Progenitor cell of endocrine pancreas (in vitro differentiated cells): ENCODE measurements around the gene TMCC3. TPM values are rescaled to one million over a fixed set of nuclear protein-coding genes. Genes with fewer than 3 reads are reported as not detected.

Experiments
- DNase-seq: peaks from one replicate; pipeline ENCODE4 v3.0.0; 2021; ENCODE audit warnings: low spot score; ENCODE audit not compliant: unreplicated experiment
- H3K27ac Mint-ChIP-seq: 2 replicates; pipeline ENCODE4 v1.8.0; 2021; ENCODE audit warnings: mild to moderate bottlenecking, moderate library complexity, mixed read lengths
- H3K27me3 Mint-ChIP-seq: 2 replicates; pipeline ENCODE4 v1.8.0; 2021; ENCODE audit warnings: mixed read lengths
- H3K36me3 Mint-ChIP-seq: 2 replicates; pipeline ENCODE4 v1.8.0; 2022; ENCODE audit warnings: mixed read lengths; ENCODE audit not compliant: insufficient read depth
- H3K4me1 Mint-ChIP-seq: 2 replicates; pipeline ENCODE4 v1.8.0; 2021; ENCODE audit warnings: low read depth, mixed read lengths
- H3K4me3 Mint-ChIP-seq: 2 replicates; pipeline ENCODE4 v1.8.0; 2021; ENCODE audit warnings: low read depth, mild to moderate bottlenecking, moderate library complexity, mixed read lengths
- H3K9me3 Mint-ChIP-seq: 2 replicates; pipeline ENCODE4 v1.8.0; 2021; ENCODE audit warnings: low read depth, mixed read lengths
- CTCF ChIP-seq: fragments of 200-600 bp; sonication (generic); IDR thresholded peaks from one replicate; pipeline ENCODE4 v1.5.0; 2021; ENCODE audit warnings: antibody characterized with exemption, mild to moderate bottlenecking; ENCODE audit not compliant: unreplicated experiment
- total RNA-seq: library from RNA; stranded (reverse); gene quantifications from 2 replicates; pipeline ENCODE4 v1.2.1, GENCODE V29; 2021

TMCC3 gene
- total RNA-seq, 1 donor from 2014 or later, result 15.9 TPM

GRCh38 chr12:94558612-94559011, 91.7 kb downstream of the TMCC3 start:
- Mint-ChIP-seq H3K4me1 (peaks cover 2% of the 10 kb centered on the region), H3K27ac (no peak overlapping the region), H3K9me3 (peaks cover 4% of the 10 kb centered on the region), H3K36me3 (no peaks in the 10 kb centered on the region), H3K4me3 (no peak overlapping the region), H3K27me3 (peaks cover 22% of the 10 kb centered on the region)
- DNase-seq, result no peak
- no peak for TF ChIP-seq CTCF

DNA sequence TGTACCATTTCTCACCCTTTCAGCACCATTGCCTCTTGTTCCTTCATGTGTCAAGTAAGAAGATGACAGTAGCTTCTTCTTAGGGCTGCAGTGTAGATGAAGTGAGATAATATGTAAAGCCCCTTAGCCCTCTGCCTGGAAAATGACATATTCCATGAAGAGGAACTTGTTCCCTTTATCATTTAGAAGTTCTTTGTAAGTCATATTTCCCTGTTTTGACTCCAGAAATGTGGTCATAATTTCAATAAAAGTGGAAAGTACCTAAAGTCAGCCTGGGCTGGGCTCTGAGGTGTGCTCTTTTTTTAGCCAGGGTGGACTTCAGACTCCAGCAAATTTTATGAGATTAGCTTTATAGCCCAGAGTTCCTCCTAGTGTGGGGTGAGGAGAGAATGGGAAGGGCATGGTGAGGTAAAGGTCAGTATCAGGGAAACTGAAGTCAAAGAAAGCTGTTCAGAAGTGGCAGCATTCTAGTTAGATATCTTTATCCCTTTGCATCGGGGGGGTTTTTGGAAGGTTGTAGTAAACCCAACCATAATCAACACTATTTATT, 92.5 kb downstream of the TMCC3 start:
- Mint-ChIP-seq H3K9me3 (peaks cover 4% of the 10 kb centered on the region), H3K4me3 (no peak overlapping the region), H3K36me3 (no peaks in the 10 kb centered on the region), H3K27me3 (peaks cover 22% of the 10 kb centered on the region), H3K4me1 (peaks cover 2% of the 10 kb centered on the region), H3K27ac (no peak overlapping the region)
- no peak for TF ChIP-seq CTCF
- no peak for DNase-seq

DNA sequence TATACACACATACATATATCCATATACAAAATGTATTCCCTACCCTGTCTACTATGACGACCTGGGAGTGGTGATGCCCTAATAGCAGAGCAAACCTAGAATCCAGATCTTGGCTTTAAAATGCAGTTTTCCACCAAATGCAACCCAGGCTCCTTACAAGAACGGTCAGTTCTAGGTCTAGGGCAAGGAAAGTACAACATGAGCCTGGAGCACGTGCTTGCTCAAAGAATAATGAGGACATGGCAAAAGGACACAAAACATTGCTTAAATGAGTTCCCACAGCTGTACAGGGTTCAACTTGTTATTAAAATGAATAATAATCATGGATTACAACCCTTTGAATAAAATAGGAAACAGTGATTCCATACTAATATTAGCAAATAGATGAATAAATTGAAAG, 94.7 kb downstream of the TMCC3 start:
- Mint-ChIP-seq H3K27ac (no peak overlapping the region), H3K36me3 (no peaks in the 10 kb centered on the region), H3K4me1 (peaks cover 2% of the 10 kb centered on the region), H3K9me3 (peaks cover 7% of the 10 kb centered on the region), H3K27me3 (peaks cover 16% of the 10 kb centered on the region), H3K4me3 (no peak overlapping the region)
- TF ChIP-seq CTCF, result no peak
- no peak for DNase-seq

DNA sequence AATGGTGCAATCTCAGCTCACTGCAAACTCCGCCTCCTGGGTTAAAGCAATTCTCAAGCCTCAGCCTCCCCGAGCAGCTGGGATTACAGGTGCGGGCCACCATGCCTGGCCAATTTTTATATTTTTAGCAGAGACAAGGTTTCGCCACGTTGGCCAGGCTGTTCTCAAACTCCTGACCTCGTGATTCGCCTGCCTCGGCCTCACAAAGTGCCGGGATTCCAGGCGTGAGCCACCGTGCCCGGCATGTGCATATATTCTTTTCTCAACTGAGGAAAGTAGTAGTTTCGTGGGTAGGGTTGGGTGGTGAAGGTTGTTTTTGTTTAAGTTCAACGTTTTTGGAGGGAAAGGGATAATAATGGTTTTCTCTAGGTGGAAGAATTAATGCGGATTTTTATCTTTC, 96.5 kb downstream of the TMCC3 start:
- Mint-ChIP-seq H3K4me3 (no peak overlapping the region), H3K4me1 (no peaks in the 10 kb centered on the region), H3K27me3 (peaks cover 3% of the 10 kb centered on the region), H3K36me3 (no peaks in the 10 kb centered on the region), H3K27ac (no peak overlapping the region), H3K9me3 (peaks cover 7% of the 10 kb centered on the region)
- DNase-seq, result no peak
- no peak for TF ChIP-seq CTCF

DNA sequence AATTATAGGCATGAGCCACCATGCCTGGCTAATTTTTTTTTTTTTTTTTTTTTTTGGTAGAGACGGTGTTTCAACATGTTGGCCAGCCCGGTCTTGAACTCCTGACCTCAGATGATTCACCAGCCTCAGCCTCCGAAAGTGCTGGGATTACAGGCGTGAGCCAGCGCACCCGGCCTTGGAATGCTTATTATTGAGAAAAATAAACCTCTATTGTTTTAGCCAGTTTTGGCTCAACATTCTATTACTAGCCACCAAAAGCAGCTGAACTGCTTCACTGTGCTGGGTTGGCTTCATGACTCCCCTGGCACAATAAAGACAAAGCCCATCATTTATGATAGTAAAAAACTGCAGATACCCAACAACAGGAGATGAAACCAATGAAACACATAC, 97.2 kb downstream of the TMCC3 start:
- no peaks in the 10 kb centered on the region for H3K36me3 Mint-ChIP-seq
- no peak for TF ChIP-seq CTCF
- DNase-seq, result no peak
- no peaks in the 10 kb centered on the region for H3K4me1 Mint-ChIP-seq
- no peak overlapping the region for H3K27ac Mint-ChIP-seq
- H3K27me3 Mint-ChIP-seq, result no peaks in the 10 kb centered on the region
- no peak overlapping the region for H3K4me3 Mint-ChIP-seq
- H3K9me3 Mint-ChIP-seq, result peaks cover 10% of the 10 kb centered on the region
